NB4 (cell line): Measurements from ENCODE around the gene STX10.

Source experiments
- DNase-seq: peaks from one replicate; pipeline ENCODE4 v3.0.0; 2010; ENCODE audit warnings: low read depth
- H3K4me3 ChIP-seq: one replicate; pipeline ENCODE4 v1.5.1; 2011; ENCODE audit warnings: mild to moderate bottlenecking, low read depth, low read length, moderate library complexity
- MYC ChIP-seq: IDR thresholded peaks from 2 replicates; pipeline ENCODE4 v1.6.1; 2011; ENCODE audit warnings: low read depth, low read length
- POLR2A ChIP-seq: IDR thresholded peaks from 2 replicates; pipeline ENCODE4 v1.6.1; 2011; ENCODE audit warnings: mild to moderate bottlenecking; ENCODE audit not compliant: insufficient read length; ENCODE audit errors: extremely low read depth
- TF ChIP-seq, protein P1 (sequence below): IDR thresholded peaks from 2 replicates; pipeline ENCODE4 v1.6.1; 2011; ENCODE audit warnings: low read depth, low read length
- TF ChIP-seq, protein P2 (sequence below): IDR thresholded peaks from one replicate; pipeline ENCODE4 v1.5.1; 2012; ENCODE audit warnings: low read depth, low read length

The STX10 gene

DNA sequence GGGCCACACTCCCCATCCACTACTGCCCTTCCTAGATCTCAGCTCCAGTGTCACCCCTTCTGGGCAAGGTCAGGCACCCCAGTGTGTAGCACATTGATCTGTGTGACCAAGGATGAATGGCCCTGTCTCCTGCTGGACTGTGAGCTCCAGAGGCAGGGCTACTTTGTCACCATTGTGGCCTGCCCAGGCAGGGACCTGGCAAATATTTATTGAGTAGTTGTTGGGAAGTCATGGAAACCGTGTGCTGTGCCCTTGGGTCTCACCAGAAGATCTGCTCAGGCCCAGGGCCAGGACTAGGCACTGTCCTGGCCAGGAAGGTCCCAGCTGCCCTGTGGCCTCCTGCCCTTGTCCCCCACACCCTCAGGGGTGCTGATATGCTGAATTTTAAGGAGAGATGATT is 21.6 kb downstream of the STX10 start:
- TF ChIP-seq, protein P1, sequence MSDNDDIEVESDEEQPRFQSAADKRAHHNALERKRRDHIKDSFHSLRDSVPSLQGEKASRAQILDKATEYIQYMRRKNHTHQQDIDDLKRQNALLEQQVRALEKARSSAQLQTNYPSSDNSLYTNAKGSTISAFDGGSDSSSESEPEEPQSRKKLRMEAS = no peak
- TF ChIP-seq MYC (no peak), POLR2A (no peak)
- TF ChIP-seq, protein P2, sequence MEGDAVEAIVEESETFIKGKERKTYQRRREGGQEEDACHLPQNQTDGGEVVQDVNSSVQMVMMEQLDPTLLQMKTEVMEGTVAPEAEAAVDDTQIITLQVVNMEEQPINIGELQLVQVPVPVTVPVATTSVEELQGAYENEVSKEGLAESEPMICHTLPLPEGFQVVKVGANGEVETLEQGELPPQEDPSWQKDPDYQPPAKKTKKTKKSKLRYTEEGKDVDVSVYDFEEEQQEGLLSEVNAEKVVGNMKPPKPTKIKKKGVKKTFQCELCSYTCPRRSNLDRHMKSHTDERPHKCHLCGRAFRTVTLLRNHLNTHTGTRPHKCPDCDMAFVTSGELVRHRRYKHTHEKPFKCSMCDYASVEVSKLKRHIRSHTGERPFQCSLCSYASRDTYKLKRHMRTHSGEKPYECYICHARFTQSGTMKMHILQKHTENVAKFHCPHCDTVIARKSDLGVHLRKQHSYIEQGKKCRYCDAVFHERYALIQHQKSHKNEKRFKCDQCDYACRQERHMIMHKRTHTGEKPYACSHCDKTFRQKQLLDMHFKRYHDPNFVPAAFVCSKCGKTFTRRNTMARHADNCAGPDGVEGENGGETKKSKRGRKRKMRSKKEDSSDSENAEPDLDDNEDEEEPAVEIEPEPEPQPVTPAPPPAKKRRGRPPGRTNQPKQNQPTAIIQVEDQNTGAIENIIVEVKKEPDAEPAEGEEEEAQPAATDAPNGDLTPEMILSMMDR = no peak
- no peak overlapping the region for H3K4me3 ChIP-seq
- no peak for DNase-seq

GRCh38 chr19:13127811-13128575 is 22.2 kb downstream of the STX10 start:
- no peak overlapping the region for H3K4me3 ChIP-seq
- DNase-seq = no peak
- TF ChIP-seq MYC (no peak), POLR2A (no peak)
- TF ChIP-seq, protein P1 = no peak
- TF ChIP-seq, protein P2 = no peak

GRCh38 chr19:13127051-13127450 is 23.1 kb downstream of the STX10 start:
- no peak for DNase-seq
- no peak overlapping the region for H3K4me3 ChIP-seq

DNA sequence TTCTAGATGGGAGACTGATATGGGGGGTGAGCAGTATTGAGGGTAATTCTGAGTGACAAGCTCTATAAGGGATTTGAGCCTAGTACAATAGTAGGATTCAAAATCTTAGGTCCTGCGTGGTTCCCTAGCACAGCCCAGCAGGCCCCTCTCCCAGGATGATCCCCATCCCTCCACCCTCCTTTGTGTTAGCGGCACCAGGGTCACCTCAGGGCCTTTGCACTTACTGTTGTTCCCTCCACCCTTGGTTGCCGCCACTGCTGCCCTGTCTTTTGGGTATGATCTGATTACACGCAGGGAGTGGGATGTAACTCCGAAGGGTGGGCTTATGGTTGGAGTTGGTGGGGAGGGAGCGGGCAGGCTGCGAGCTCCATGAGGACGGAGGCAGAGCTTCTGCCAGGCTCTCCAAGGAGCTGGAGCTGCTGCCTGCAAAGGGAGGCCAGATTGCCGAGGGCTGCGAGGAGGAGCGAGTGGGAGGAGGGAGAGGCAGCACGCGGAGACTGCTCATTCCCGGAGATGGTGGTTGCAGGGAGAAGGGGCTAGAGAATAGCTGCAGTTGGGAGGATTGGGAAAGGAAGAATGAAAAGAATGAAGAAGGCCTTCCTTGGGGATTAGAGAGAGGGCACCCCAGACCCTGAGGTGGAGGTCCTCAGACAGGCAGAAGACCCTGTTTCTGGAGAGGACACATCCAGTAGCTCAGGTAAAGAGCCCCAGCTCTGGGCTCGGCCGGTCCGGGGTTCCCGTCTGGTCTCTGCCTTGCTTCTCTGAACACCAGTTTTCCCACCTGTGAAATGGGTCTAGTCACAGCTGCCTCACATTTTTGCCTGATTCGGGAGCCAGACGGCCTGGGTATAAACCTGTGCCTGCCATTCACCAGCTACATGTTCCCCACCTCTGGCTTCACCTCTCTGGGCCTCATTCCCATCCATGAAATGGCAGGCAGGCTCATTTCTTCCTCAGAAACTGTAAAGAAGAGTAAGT is 26.9 kb downstream of the STX10 start:
- H3K4me3 ChIP-seq = no peak overlapping the region
- DNase-seq = no peak
- TF ChIP-seq, protein P2 = no peak
- no peak for TF ChIP-seq MYC
- TF ChIP-seq, protein P1 = no peak
- no peak for TF ChIP-seq POLR2A

More at GRCh38 chr19:13127051-13127450, 23.1 kb downstream of the STX10 start:
- no peak for TF ChIP-seq MYC
- TF ChIP-seq, protein P2 = no peak
- TF ChIP-seq POLR2A = no peak
- TF ChIP-seq, protein P1 = no peak

DNA sequence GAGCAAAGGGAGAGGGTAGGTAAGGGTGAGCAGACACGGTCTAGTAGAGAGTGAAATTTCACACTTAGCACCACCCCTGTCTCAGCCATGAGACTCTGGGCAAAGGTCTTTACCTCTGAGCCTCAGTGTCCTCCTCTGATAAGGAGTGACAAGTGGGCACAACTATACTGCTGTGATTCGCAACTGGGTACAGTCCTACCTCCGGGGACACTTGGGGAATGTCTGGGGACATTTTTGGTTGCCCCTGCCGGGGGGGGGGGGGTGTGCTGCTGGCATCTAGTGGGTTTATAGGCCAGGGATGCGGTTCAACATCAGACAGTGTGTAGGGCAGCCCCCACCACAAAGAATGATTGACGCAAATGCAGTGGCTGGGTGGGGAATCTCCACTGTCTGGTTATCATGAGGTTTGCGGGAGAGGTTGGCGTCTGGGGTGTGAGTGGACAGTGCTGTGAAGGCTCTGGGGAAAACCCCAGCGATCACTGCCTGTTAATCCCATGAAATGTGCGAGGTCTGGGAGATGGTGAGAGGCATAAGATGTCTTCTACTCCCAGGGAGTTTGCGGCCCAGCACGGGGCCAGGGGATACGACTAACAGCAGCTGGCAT is 27.8 kb downstream of the STX10 start:
- no peak for DNase-seq
- H3K4me3 ChIP-seq = no peak overlapping the region
- TF ChIP-seq, protein P1 = no peak
